Measurements from ENCODE around the gene ITGB6.
"Not testable (repeated sequence)": the region's sequence is repeated elsewhere in the genome, so short reads cannot be mapped to it uniquely, and the experiment has no call there.

ITGB6 gene

GRCh38 chr2:160169988-160170387 lies 30.1 kb downstream of the ITGB6 start:
- no peaks in the 10 kb centered on the region for H3K9me3 ChIP-seq (ENCODE audit: control insufficient read depth, low read depth, low read length)
- no peak overlapping the region for H3K27ac ChIP-seq (ENCODE audit: low read length)
- H3K36me3 ChIP-seq (ENCODE audit: control insufficient read depth, low read depth, low read length) = no peaks in the 10 kb centered on the region
- no peak overlapping the region for H3K9ac ChIP-seq (ENCODE audit: low read length)
- no peaks in the 10 kb centered on the region for H3K4me1 ChIP-seq (ENCODE audit: control insufficient read depth, low read depth, low read length)
- no peak overlapping the region for H3K4me3 ChIP-seq (ENCODE audit: low read length)
- no peaks in the 10 kb centered on the region for H3K27me3 ChIP-seq (ENCODE audit: control insufficient read depth, insufficient read depth, low read length)

GRCh38 chr2:160169471-160169870 lies 30.6 kb downstream of the ITGB6 start:
- Histone ChIP-seq H3K4me1 (ENCODE audit: control insufficient read depth, low read depth, low read length) (no peaks in the 10 kb centered on the region), H3K9me3 (ENCODE audit: control insufficient read depth, low read depth, low read length) (no peaks in the 10 kb centered on the region), H3K9ac (ENCODE audit: low read length) (no peak overlapping the region), H3K27me3 (ENCODE audit: control insufficient read depth, insufficient read depth, low read length) (no peaks in the 10 kb centered on the region), H3K4me3 (ENCODE audit: low read length) (no peak overlapping the region), H3K27ac (ENCODE audit: low read length) (no peak overlapping the region), H3K36me3 (ENCODE audit: control insufficient read depth, low read depth, low read length) (no peaks in the 10 kb centered on the region)

GRCh38 chr2:160168878-160169277 lies 31.2 kb downstream of the ITGB6 start:
- Histone ChIP-seq H3K9me3 (ENCODE audit: control insufficient read depth, low read depth, low read length) (no peaks in the 10 kb centered on the region), H3K9ac (ENCODE audit: low read length) (no peak overlapping the region), H3K4me3 (ENCODE audit: low read length) (no peak overlapping the region), H3K4me1 (ENCODE audit: control insufficient read depth, low read depth, low read length) (no peaks in the 10 kb centered on the region), H3K36me3 (ENCODE audit: control insufficient read depth, low read depth, low read length) (no peaks in the 10 kb centered on the region), H3K27me3 (ENCODE audit: control insufficient read depth, insufficient read depth, low read length) (no peaks in the 10 kb centered on the region), H3K27ac (ENCODE audit: low read length) (no peak overlapping the region)

- Histone ChIP-seq H3K36me3 (ENCODE audit: control insufficient read depth, low read depth, low read length) (no peaks in the 10 kb centered on the region), H3K4me1 (ENCODE audit: control insufficient read depth, low read depth, low read length) (no peaks in the 10 kb centered on the region), H3K9me3 (ENCODE audit: control insufficient read depth, low read depth, low read length) (no peaks in the 10 kb centered on the region), H3K27ac (ENCODE audit: low read length) (no peak overlapping the region), H3K4me3 (ENCODE audit: low read length) (no peak overlapping the region), H3K27me3 (ENCODE audit: control insufficient read depth, insufficient read depth, low read length) (no peaks in the 10 kb centered on the region), H3K9ac (ENCODE audit: low read length) (no peak overlapping the region)
These were observed 32.9 kb downstream of the ITGB6 start for GRCh38 chr2:160167089-160167740.

GRCh38 chr2:160165996-160166395 lies 34.1 kb downstream of the ITGB6 start:
- no peaks in the 10 kb centered on the region for H3K36me3 ChIP-seq (ENCODE audit: control insufficient read depth, low read depth, low read length)
- no peaks in the 10 kb centered on the region for H3K4me1 ChIP-seq (ENCODE audit: control insufficient read depth, low read depth, low read length)
- no peak overlapping the region for H3K27ac ChIP-seq (ENCODE audit: low read length)
- H3K9me3 ChIP-seq (ENCODE audit: control insufficient read depth, low read depth, low read length) = no peaks in the 10 kb centered on the region
- no peaks in the 10 kb centered on the region for H3K27me3 ChIP-seq (ENCODE audit: control insufficient read depth, insufficient read depth, low read length)
- H3K4me3 ChIP-seq (ENCODE audit: low read length) = no peak overlapping the region
- H3K9ac ChIP-seq (ENCODE audit: low read length) = no peak overlapping the region

- H3K9ac ChIP-seq (ENCODE audit: low read length) = no peak overlapping the region
- H3K9me3 ChIP-seq (ENCODE audit: control insufficient read depth, low read depth, low read length) = no peaks in the 10 kb centered on the region
- no peak overlapping the region for H3K27ac ChIP-seq (ENCODE audit: low read length)
- H3K4me1 ChIP-seq (ENCODE audit: control insufficient read depth, low read depth, low read length) = no peaks in the 10 kb centered on the region
- no peak overlapping the region for H3K4me3 ChIP-seq (ENCODE audit: low read length)
- H3K36me3 ChIP-seq (ENCODE audit: control insufficient read depth, low read depth, low read length) = no peaks in the 10 kb centered on the region
- H3K27me3 ChIP-seq (ENCODE audit: control insufficient read depth, insufficient read depth, low read length) = no peaks in the 10 kb centered on the region
These were observed 35.0 kb downstream of the ITGB6 start for GRCh38 chr2:160165081-160165480.

- H3K36me3 ChIP-seq (ENCODE audit: control insufficient read depth, low read depth, low read length) = no peaks in the 10 kb centered on the region
- no peak overlapping the region for H3K9ac ChIP-seq (ENCODE audit: low read length)
- H3K9me3 ChIP-seq (ENCODE audit: control insufficient read depth, low read depth, low read length) = no peaks in the 10 kb centered on the region
- no peaks in the 10 kb centered on the region for H3K27me3 ChIP-seq (ENCODE audit: control insufficient read depth, insufficient read depth, low read length)
- H3K4me3 ChIP-seq (ENCODE audit: low read length) = no peak overlapping the region
- H3K4me1 ChIP-seq (ENCODE audit: control insufficient read depth, low read depth, low read length) = no peaks in the 10 kb centered on the region
- no peak overlapping the region for H3K27ac ChIP-seq (ENCODE audit: low read length)
These were observed 41.9 kb downstream of the ITGB6 start for GRCh38 chr2:160157861-160158829.

GRCh38 chr2:160156665-160157064 lies 43.4 kb downstream of the ITGB6 start:
- Histone ChIP-seq H3K27me3 (ENCODE audit: control insufficient read depth, insufficient read depth, low read length) (no peaks in the 10 kb centered on the region), H3K36me3 (ENCODE audit: control insufficient read depth, low read depth, low read length) (no peaks in the 10 kb centered on the region), H3K9ac (ENCODE audit: low read length) (no peak overlapping the region), H3K27ac (ENCODE audit: low read length) (no peak overlapping the region), H3K9me3 (ENCODE audit: control insufficient read depth, low read depth, low read length) (no peaks in the 10 kb centered on the region), H3K4me3 (ENCODE audit: low read length) (no peak overlapping the region), H3K4me1 (ENCODE audit: control insufficient read depth, low read depth, low read length) (no peaks in the 10 kb centered on the region)

GRCh38 chr2:160156100-160156499 lies 44.0 kb downstream of the ITGB6 start:
- Histone ChIP-seq H3K9me3 (ENCODE audit: control insufficient read depth, low read depth, low read length) (no peaks in the 10 kb centered on the region), H3K27me3 (ENCODE audit: control insufficient read depth, insufficient read depth, low read length) (no peaks in the 10 kb centered on the region), H3K9ac (ENCODE audit: low read length) (no peak overlapping the region), H3K27ac (ENCODE audit: low read length) (no peak overlapping the region), H3K4me3 (ENCODE audit: low read length) (no peak overlapping the region), H3K4me1 (ENCODE audit: control insufficient read depth, low read depth, low read length) (no peaks in the 10 kb centered on the region), H3K36me3 (ENCODE audit: control insufficient read depth, low read depth, low read length) (no peaks in the 10 kb centered on the region)

GRCh38 chr2:160148419-160148818 lies 51.7 kb downstream of the ITGB6 start:
- H3K36me3 ChIP-seq (ENCODE audit: control insufficient read depth, low read depth, low read length); H3K9ac ChIP-seq (ENCODE audit: low read length); H3K4me3 ChIP-seq (ENCODE audit: low read length); H3K27me3 ChIP-seq (ENCODE audit: control insufficient read depth, insufficient read depth, low read length); H3K4me1 ChIP-seq (ENCODE audit: control insufficient read depth, low read depth, low read length); H3K27ac ChIP-seq (ENCODE audit: low read length); H3K9me3 ChIP-seq (ENCODE audit: control insufficient read depth, low read depth, low read length): not testable (repeated sequence)

GRCh38 chr2:160145471-160145870 lies 54.6 kb downstream of the ITGB6 start:
- Histone ChIP-seq H3K4me1 (ENCODE audit: control insufficient read depth, low read depth, low read length) (no peaks in the 10 kb centered on the region), H3K27me3 (ENCODE audit: control insufficient read depth, insufficient read depth, low read length) (no peaks in the 10 kb centered on the region), H3K4me3 (ENCODE audit: low read length) (no peak overlapping the region), H3K9me3 (ENCODE audit: control insufficient read depth, low read depth, low read length) (no peaks in the 10 kb centered on the region), H3K27ac (ENCODE audit: low read length) (no peak overlapping the region), H3K36me3 (ENCODE audit: control insufficient read depth, low read depth, low read length) (no peaks in the 10 kb centered on the region), H3K9ac (ENCODE audit: low read length) (no peak overlapping the region)
